ENCODE measurements around the gene TSPEAR.
"Not testable (repeated sequence)": the region's sequence is repeated elsewhere in the genome, so short reads cannot be mapped to it uniquely, and the experiment has no call there.

The TSPEAR gene

DNA sequence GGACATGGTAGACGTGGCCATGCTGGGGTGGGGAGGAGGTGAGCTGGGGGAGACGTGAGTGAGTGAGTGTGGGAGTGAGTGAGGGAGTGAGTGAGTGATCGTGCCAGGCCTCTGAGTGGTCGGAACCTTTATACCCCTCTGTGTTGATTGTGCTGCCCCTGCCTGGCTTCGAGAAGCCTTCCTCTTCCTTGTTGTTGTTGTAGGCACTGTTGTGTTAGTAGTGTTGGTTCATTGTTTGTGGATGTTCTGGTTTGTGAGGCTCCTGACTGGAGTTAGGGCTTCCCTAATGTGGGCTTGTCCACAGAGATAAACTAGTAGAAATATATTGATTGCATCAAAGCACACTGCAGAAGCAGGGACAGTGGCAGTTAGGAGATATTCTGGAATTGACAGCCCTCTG, 152.7 kb downstream of the TSPEAR start, which contains the start of gene KRTAP10-3:
Gene KRTAP10-3, minus strand, starts transcription at position 101 of the 400 bp plus-strand sequence. Its CDS starts 80 bp downstream, at position 21.
- TF ChIP-seq EZH2phosphoT487 (conservative IDR thresholded peaks at IDR 0.05; ENCODE audit: low read length), result no peak
- TF ChIP-seq, protein P1, sequence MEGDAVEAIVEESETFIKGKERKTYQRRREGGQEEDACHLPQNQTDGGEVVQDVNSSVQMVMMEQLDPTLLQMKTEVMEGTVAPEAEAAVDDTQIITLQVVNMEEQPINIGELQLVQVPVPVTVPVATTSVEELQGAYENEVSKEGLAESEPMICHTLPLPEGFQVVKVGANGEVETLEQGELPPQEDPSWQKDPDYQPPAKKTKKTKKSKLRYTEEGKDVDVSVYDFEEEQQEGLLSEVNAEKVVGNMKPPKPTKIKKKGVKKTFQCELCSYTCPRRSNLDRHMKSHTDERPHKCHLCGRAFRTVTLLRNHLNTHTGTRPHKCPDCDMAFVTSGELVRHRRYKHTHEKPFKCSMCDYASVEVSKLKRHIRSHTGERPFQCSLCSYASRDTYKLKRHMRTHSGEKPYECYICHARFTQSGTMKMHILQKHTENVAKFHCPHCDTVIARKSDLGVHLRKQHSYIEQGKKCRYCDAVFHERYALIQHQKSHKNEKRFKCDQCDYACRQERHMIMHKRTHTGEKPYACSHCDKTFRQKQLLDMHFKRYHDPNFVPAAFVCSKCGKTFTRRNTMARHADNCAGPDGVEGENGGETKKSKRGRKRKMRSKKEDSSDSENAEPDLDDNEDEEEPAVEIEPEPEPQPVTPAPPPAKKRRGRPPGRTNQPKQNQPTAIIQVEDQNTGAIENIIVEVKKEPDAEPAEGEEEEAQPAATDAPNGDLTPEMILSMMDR (IDR thresholded peaks at IDR 0.05; ENCODE audit: insufficient read depth, low read length, poor library complexity, severe bottlenecking), result no peak
- H3F3A ChIP-seq (ENCODE audit: insufficient read depth), result no peaks in the 10 kb centered on the region
- H3K9me2 ChIP-seq (replicated peaks; ENCODE audit: insufficient read depth, low read length), result no peaks in the 10 kb centered on the region
- no peaks in the 10 kb centered on the region for H3K36me3 ChIP-seq (ENCODE audit: low read length)
- H3K9ac ChIP-seq (ENCODE audit: low read length), result no peak within 1 kb of the TSS
- H3K27me3 ChIP-seq (ENCODE audit: low read length), result no peaks in the 10 kb centered on the region
- no peaks in the 10 kb centered on the region for H3K79me2 ChIP-seq (ENCODE audit: insufficient read depth, low read length)
- no peak within 1 kb of the TSS for H3K27ac ChIP-seq (ENCODE audit: low read depth, low read length)
- no peaks in the 10 kb centered on the region for H3K9me3 ChIP-seq (ENCODE audit: insufficient read depth, low read length)
- no peak within 1 kb of the TSS for H3K4me2 ChIP-seq (ENCODE audit: low read depth, low read length, poor library complexity, severe bottlenecking)
- no peak within 1 kb of the TSS for H2AFZ ChIP-seq (ENCODE audit: low read depth, low read length, severe bottlenecking)
- H4K20me1 ChIP-seq (ENCODE audit: low read depth, low read length), result no peaks in the 10 kb centered on the region
- no peak within 1 kb of the TSS for H3K4me3 ChIP-seq (ENCODE audit: insufficient read depth, low read length, poor library complexity, severe bottlenecking)

DNA sequence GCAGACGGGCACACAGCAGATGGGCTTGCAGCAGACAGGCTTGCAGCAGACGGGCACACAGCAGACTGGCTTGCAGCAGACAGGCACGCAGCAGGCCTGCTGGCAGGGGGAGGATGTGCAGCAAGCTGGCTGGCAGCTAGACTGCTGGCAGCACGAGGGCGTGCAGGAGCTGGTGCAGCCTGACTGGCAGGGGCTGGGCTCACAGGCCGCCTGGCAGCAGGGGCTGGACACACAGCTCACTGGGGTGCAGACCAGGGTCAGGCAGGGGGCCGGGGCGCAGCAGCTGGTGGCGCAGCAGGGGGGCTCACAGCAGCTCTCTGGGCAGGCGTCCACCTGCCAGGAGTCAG, 153.1 kb downstream of the TSPEAR start:
- not testable (repeated sequence) for H3K4me3 ChIP-seq (ENCODE audit: insufficient read depth, low read length, poor library complexity, severe bottlenecking)

DNA sequence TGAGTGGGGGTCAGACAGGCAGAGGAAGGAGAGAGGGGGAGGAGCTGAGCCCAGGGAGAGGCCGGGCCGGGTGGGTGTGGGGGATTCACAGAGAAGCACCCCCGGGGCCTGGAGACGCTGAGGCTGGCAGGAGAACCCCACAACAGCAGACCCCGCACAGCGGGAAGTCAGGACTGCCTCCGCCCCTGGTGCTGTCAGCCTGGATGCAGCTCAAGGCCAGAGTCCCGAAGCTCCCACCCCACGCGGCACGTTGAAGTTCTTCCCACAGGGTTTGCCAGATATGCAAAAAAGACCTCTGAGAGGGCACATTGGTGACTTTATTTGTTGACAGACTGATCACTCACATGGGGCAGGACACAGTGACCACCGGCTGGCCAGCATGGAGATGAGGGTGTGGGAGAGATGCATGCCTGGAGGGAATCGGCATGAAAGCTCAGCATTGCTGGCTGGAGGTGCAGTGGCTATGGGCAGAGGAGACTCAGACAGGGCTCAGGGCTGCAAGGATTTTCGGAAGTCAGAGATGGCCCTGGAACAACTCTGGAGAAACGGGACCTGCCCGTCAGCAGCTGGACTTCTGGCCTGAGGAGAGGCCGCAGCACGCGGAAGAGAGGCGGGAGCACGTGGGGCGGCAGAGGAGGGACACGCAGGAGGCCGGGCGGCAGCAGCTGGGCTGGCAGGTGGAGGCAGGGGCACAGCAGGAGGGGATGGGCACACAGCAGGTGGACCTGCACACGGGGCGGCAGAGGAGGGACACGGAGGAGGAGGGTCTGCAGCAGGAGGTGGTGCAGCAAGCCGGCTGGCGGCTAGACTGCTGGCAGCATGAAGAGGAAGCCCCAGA, 153.7 kb downstream of the TSPEAR start:
- H3K36me3 ChIP-seq (ENCODE audit: low read length), result no peaks in the 10 kb centered on the region
- TF ChIP-seq, protein P1 (IDR thresholded peaks at IDR 0.05; ENCODE audit: insufficient read depth, low read length, poor library complexity, severe bottlenecking), result no peak
- no peak for TF ChIP-seq EZH2phosphoT487 (conservative IDR thresholded peaks at IDR 0.05; ENCODE audit: low read length)
- no peaks in the 10 kb centered on the region for H4K20me1 ChIP-seq (ENCODE audit: low read depth, low read length)
- H3K4me2 ChIP-seq (ENCODE audit: low read depth, low read length, poor library complexity, severe bottlenecking), result no peak overlapping the region
- H3K9me2 ChIP-seq (replicated peaks; ENCODE audit: insufficient read depth, low read length), result no peaks in the 10 kb centered on the region
- H2AFZ ChIP-seq (ENCODE audit: low read depth, low read length, severe bottlenecking), result no peak overlapping the region
- H3K79me2 ChIP-seq (ENCODE audit: insufficient read depth, low read length), result no peaks in the 10 kb centered on the region
- no peak overlapping the region for H3K4me3 ChIP-seq (ENCODE audit: insufficient read depth, low read length, poor library complexity, severe bottlenecking)
- no peak overlapping the region for H3K9ac ChIP-seq (ENCODE audit: low read length)
- H3K27me3 ChIP-seq (ENCODE audit: low read length), result no peaks in the 10 kb centered on the region
- no peaks in the 10 kb centered on the region for H3K9me3 ChIP-seq (ENCODE audit: insufficient read depth, low read length)
- H3K27ac ChIP-seq (ENCODE audit: low read depth, low read length), result no peak overlapping the region
- no peaks in the 10 kb centered on the region for H3F3A ChIP-seq (ENCODE audit: insufficient read depth)

More for the DNA sequence above, 153.1 kb downstream of the TSPEAR start:
- not testable (repeated sequence) for H2AFZ ChIP-seq (ENCODE audit: low read depth, low read length, severe bottlenecking); H4K20me1 ChIP-seq (ENCODE audit: low read depth, low read length); H3K27ac ChIP-seq (ENCODE audit: low read depth, low read length); H3K27me3 ChIP-seq (ENCODE audit: low read length); H3K9ac ChIP-seq (ENCODE audit: low read length); H3K9me3 ChIP-seq (ENCODE audit: insufficient read depth, low read length); H3K4me2 ChIP-seq (ENCODE audit: low read depth, low read length, poor library complexity, severe bottlenecking); H3K36me3 ChIP-seq (ENCODE audit: low read length); H3K79me2 ChIP-seq (ENCODE audit: insufficient read depth, low read length); H3K9me2 ChIP-seq (replicated peaks; ENCODE audit: insufficient read depth, low read length); H3F3A ChIP-seq (ENCODE audit: insufficient read depth)

DNA sequence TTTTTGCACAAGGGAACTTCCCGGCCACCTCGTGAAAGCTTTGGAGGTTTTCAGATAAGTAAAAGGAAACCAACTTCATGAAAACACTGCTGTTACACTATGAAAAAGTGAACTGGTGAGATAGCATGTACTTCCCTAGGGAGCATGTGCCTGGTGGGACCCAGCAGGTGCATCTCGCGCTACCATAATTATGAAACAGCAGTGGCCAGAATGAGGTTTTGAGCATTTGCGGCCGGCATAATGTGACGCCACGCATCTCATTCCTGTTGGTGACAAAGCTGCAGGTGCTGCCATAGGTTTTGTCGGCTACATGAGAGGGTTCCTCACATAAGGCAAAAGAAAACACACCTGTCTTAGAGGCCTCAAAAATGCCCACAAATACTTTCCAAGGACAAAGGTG, 154.5 kb downstream of the TSPEAR start:
- Histone ChIP-seq H3K4me2 (ENCODE audit: low read depth, low read length, poor library complexity, severe bottlenecking) (no peak overlapping the region), H3K9me3 (ENCODE audit: insufficient read depth, low read length) (no peaks in the 10 kb centered on the region), H2AFZ (ENCODE audit: low read depth, low read length, severe bottlenecking) (no peak overlapping the region), H3K27ac (ENCODE audit: low read depth, low read length) (no peak overlapping the region), H3K27me3 (ENCODE audit: low read length) (no peaks in the 10 kb centered on the region), H3F3A (ENCODE audit: insufficient read depth) (no peaks in the 10 kb centered on the region), H3K9ac (ENCODE audit: low read length) (no peak overlapping the region), H3K9me2 (replicated peaks; ENCODE audit: insufficient read depth, low read length) (no peaks in the 10 kb centered on the region), H4K20me1 (ENCODE audit: low read depth, low read length) (no peaks in the 10 kb centered on the region), H3K36me3 (ENCODE audit: low read length) (no peaks in the 10 kb centered on the region), H3K4me3 (ENCODE audit: insufficient read depth, low read length, poor library complexity, severe bottlenecking) (no peak overlapping the region), H3K79me2 (ENCODE audit: insufficient read depth, low read length) (no peaks in the 10 kb centered on the region)
- TF ChIP-seq, protein P1 (IDR thresholded peaks at IDR 0.05; ENCODE audit: insufficient read depth, low read length, poor library complexity, severe bottlenecking), result no peak
- no peak for TF ChIP-seq EZH2phosphoT487 (conservative IDR thresholded peaks at IDR 0.05; ENCODE audit: low read length)

All from SU-DHL-6 (cell line).